VCaP (cell line): ENCODE data around the gene PCSK6.

ENCODE experiments used
- H3K27ac ChIP-seq: fragments of 450-650 bp; 2 replicates; pipeline ENCODE4 v1.5.1; 2017
- CTCF ChIP-seq: fragments of 450-650 bp; conservative IDR thresholded peaks from 2 replicates; pipeline ENCODE4 v1.5.1; 2017; ENCODE audit warnings: mild to moderate bottlenecking, moderate library complexity

PCSK6 gene

GRCh38 chr15:101439285-101439919 lies 50.1 kb downstream of the PCSK6 start:
- no peak for TF ChIP-seq CTCF
- peak overlapping the region; percentile 92 for H3K27ac ChIP-seq

DNA sequence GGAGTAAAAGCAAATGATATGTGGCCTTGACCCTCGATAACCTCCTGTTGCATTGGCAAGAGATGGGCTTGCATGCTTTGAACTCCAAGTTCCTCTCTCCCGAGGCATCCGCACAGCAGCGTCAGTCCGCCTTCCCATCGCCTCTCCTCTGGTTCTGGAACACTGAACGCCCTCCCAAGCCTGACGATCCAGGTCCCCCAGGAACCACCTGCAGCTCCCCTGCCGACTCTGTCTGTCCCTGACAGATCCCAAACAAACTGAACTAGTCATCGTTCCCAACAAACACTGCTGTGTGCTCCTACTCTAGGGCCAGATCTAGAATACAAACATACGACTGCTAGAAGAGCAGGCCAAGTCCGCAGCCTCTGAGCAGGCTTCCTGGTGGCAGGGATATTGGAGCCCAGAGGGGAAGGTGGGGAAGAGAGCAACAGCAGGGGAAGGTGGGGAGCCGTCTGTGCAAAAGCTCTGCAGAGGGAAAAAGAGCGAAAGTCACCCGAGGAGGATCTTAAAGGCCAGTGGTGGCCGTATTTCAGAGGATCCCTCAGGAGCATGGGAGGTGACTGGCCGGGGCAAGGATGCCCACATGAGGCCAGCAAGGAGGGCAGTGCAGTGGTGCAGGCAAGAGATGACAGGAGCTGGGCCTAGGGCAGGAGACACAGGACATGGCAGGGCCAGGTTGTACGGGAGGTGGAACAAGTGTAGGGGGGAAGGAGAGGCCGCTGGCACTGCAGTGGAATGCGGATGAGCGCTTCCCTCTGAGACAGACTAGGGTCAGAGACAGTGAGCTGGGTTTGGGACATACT lies 50.8 kb downstream of the PCSK6 start:
- TF ChIP-seq CTCF: no peak
- peak overlapping the region; percentile 92; the same call in 1 of the 2 replicates for H3K27ac ChIP-seq

- no peak overlapping the region for H3K27ac ChIP-seq
- no peak for TF ChIP-seq CTCF
These were observed 51.7 kb downstream of the PCSK6 start for GRCh38 chr15:101437618-101438481.

DNA sequence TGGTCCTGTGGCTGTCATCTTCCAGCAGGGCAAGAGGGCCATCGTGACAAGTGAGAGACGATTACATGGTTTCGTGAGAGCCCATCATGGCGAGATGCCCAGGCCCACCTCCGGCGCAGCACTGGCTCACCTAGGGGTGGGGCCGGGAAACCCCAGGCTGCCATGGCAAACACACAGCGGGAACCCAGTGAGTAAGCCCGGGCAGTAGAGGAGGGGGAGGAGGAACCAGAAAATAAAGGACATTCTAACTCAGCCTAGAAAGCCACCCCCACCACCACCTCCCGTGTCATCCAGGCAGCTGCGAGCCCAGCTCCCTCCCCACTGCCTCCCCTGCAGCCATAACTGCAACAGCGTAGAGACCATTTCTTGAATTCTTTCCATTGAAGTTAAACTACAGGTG lies 52.3 kb downstream of the PCSK6 start:
- no peak overlapping the region for H3K27ac ChIP-seq
- TF ChIP-seq CTCF: no peak

DNA sequence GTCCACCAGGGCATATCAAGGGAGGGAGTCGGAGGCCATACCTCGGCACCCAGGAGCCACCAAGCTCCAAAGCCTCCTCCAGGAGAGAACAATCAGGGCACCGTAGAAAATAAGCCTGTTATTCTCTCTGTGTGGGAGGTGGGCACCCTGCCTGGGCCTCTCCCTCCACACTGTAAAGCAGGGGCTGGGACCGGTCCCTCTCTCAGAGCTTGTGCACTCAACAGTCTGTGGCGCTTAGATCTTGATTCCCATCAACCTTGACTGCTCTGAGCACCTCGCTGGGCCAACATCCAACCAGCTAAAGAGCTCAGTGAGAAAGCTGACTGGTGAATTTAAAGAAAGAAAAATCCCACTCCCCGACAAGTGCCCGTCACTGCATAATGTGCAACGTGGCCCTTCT lies 53.0 kb downstream of the PCSK6 start:
- TF ChIP-seq CTCF: no peak

GRCh38 chr15:101435761-101436160 lies 53.7 kb downstream of the PCSK6 start:
- no peak overlapping the region for H3K27ac ChIP-seq
- TF ChIP-seq CTCF: no peak

More for the DNA sequence above, 53.0 kb downstream of the PCSK6 start:
- no peak overlapping the region for H3K27ac ChIP-seq
